Measurements from ENCODE around the gene ZDHHC20. TPM values are rescaled to one million over a fixed set of nuclear protein-coding genes. Genes with fewer than 3 reads are reported as not detected.

ZDHHC20 gene
- total RNA-seq, 1 donor from 2014 or later, result 72.5 TPM

- Mint-ChIP-seq H3K27ac (ENCODE audit: unreplicated experiment) (no peak overlapping the region), H3K4me1 (ENCODE audit: unreplicated experiment) (no peaks in the 10 kb centered on the region), H3K27me3 (ENCODE audit: unreplicated experiment) (peaks cover 4% of the 10 kb centered on the region), H3K9me3 (ENCODE audit: unreplicated experiment) (no peaks in the 10 kb centered on the region), H3K4me3 (ENCODE audit: unreplicated experiment) (no peak overlapping the region), H3K36me3 (ENCODE audit: low read depth, unreplicated experiment) (peaks cover 11% of the 10 kb centered on the region)
- no peak for DNase-seq (ENCODE audit: low spot score)
- TF ChIP-seq CTCF (IDR thresholded peaks at IDR 0.05; ENCODE audit: unreplicated experiment), result no peak
Measured at GRCh38 chr13:21365574-21365973, 93.5 kb downstream of the ZDHHC20 start.

GRCh38 chr13:21364916-21365315 lies 94.2 kb downstream of the ZDHHC20 start:
- no peak for TF ChIP-seq CTCF (IDR thresholded peaks at IDR 0.05; ENCODE audit: unreplicated experiment)
- no peak for DNase-seq (ENCODE audit: low spot score)
- Mint-ChIP-seq H3K27me3 (ENCODE audit: unreplicated experiment) (peaks cover 4% of the 10 kb centered on the region), H3K4me3 (ENCODE audit: unreplicated experiment) (no peak overlapping the region), H3K36me3 (ENCODE audit: low read depth, unreplicated experiment) (peaks cover 11% of the 10 kb centered on the region), H3K27ac (ENCODE audit: unreplicated experiment) (no peak overlapping the region), H3K9me3 (ENCODE audit: unreplicated experiment) (no peaks in the 10 kb centered on the region), H3K4me1 (ENCODE audit: unreplicated experiment) (no peaks in the 10 kb centered on the region)

- TF ChIP-seq CTCF (IDR thresholded peaks at IDR 0.05; ENCODE audit: unreplicated experiment), result no peak
- DNase-seq (ENCODE audit: low spot score), result no peak
- Mint-ChIP-seq H3K36me3 (ENCODE audit: low read depth, unreplicated experiment) (peaks cover 11% of the 10 kb centered on the region), H3K4me1 (ENCODE audit: unreplicated experiment) (no peaks in the 10 kb centered on the region), H3K27ac (ENCODE audit: unreplicated experiment) (no peak overlapping the region), H3K27me3 (ENCODE audit: unreplicated experiment) (peaks cover 4% of the 10 kb centered on the region), H3K9me3 (ENCODE audit: unreplicated experiment) (no peaks in the 10 kb centered on the region), H3K4me3 (ENCODE audit: unreplicated experiment) (no peak overlapping the region)
Measured at GRCh38 chr13:21364357-21364756, 94.7 kb downstream of the ZDHHC20 start.

GRCh38 chr13:21362741-21363140 lies 96.4 kb downstream of the ZDHHC20 start:
- peaks cover 17% of the 10 kb centered on the region for H3K36me3 Mint-ChIP-seq (ENCODE audit: low read depth, unreplicated experiment)
- no peak for DNase-seq (ENCODE audit: low spot score)
- H3K9me3 Mint-ChIP-seq (ENCODE audit: unreplicated experiment), result no peaks in the 10 kb centered on the region
- H3K4me3 Mint-ChIP-seq (ENCODE audit: unreplicated experiment), result no peak overlapping the region
- H3K27ac Mint-ChIP-seq (ENCODE audit: unreplicated experiment), result no peak overlapping the region
- peaks cover 5% of the 10 kb centered on the region for H3K27me3 Mint-ChIP-seq (ENCODE audit: unreplicated experiment)
- H3K4me1 Mint-ChIP-seq (ENCODE audit: unreplicated experiment), result no peaks in the 10 kb centered on the region
- no peak for TF ChIP-seq CTCF (IDR thresholded peaks at IDR 0.05; ENCODE audit: unreplicated experiment)

- DNase-seq (ENCODE audit: low spot score), result no peak
- H3K9me3 Mint-ChIP-seq (ENCODE audit: unreplicated experiment), result no peaks in the 10 kb centered on the region
- peaks cover 5% of the 10 kb centered on the region for H3K27me3 Mint-ChIP-seq (ENCODE audit: unreplicated experiment)
- peaks cover 17% of the 10 kb centered on the region for H3K36me3 Mint-ChIP-seq (ENCODE audit: low read depth, unreplicated experiment)
- no peak overlapping the region for H3K4me3 Mint-ChIP-seq (ENCODE audit: unreplicated experiment)
- H3K27ac Mint-ChIP-seq (ENCODE audit: unreplicated experiment), result no peak overlapping the region
- no peaks in the 10 kb centered on the region for H3K4me1 Mint-ChIP-seq (ENCODE audit: unreplicated experiment)
- TF ChIP-seq CTCF (IDR thresholded peaks at IDR 0.05; ENCODE audit: unreplicated experiment), result no peak
Measured at GRCh38 chr13:21361706-21362105, 97.4 kb downstream of the ZDHHC20 start.

Measured in endothelial cell (in vitro differentiated cells).